Gastroesophageal sphincter (tissue), 4 donors: ENCODE measurements around the gene HS2ST1. TPM values are rescaled to one million over a fixed set of nuclear protein-coding genes. Genes with fewer than 3 reads are reported as not detected.

Source experiments
- ATAC-seq: fragments of 150-250 bp; one replicate; pipeline ENCODE4 v1.9.1; 2016; ENCODE audit warnings: mild to moderate bottlenecking, moderate library complexity
- H3K27ac ChIP-seq, 4 donors: fragments of 200-600 bp; sonication (generic) in 3 of 4; 1 replicate in 3 of 4; 2 replicates in 1 of 4; pipeline ENCODE4 v1.5.1; 2016 to 2019
- H3K27me3 ChIP-seq: fragments of 200-600 bp; sonication (generic); one replicate; pipeline ENCODE4 v1.5.1; 2019
- H3K36me3 ChIP-seq, 2 donors: fragments of 200-600 bp; sonication (generic); one replicate each; pipeline ENCODE4 v1.5.1; 2019; ENCODE audit warnings: control low read depth in 1 of 2
- H3K4me1 ChIP-seq, 3 donors: fragments of 200-600 bp; sonication (generic); 1 replicate in 2 of 3; 2 replicates in 1 of 3; pipeline ENCODE4 v1.5.1; 2016 to 2019; ENCODE audit warnings: control low read depth in 2 of 3
- H3K4me3 ChIP-seq, 2 donors: fragments of 200-600 bp; sonication (generic); one replicate each; pipeline ENCODE4 v1.5.1; 2019; ENCODE audit warnings: mild to moderate bottlenecking in 1 of 2, moderate library complexity in 1 of 2
- H3K9me3 ChIP-seq, 3 donors: fragments of 200-600 bp; sonication (generic); one replicate each; pipeline ENCODE4 v1.5.1; 2017 to 2019; ENCODE audit warnings: control low read depth in 2 of 3
- CTCF ChIP-seq, 4 experiments: fragments of 200-600 bp in 2 of 4; fragments of 450-650 bp in 2 of 4; sonication (generic) in 1 of 4; IDR thresholded peaks; one replicate each; pipeline ENCODE4 v1.5.1; 2017 to 2019; ENCODE audit warnings: antibody characterized with exemption in 4 of 4, mild to moderate bottlenecking in 2 of 4, moderate library complexity in 2 of 4
- EP300 ChIP-seq: sonication (generic); formaldehyde crosslinking; IDR thresholded peaks from one replicate; pipeline ENCODE4 v1.6.1; 2017; ENCODE audit warnings: antibody characterized with exemption, mild to moderate bottlenecking
- POLR2A ChIP-seq, 2 donors: fragments of 450-650 bp; IDR thresholded peaks; one replicate each; pipeline ENCODE4 v1.6.1; 2017; ENCODE audit warnings: antibody characterized with exemption in 2 of 2, mild to moderate bottlenecking in 2 of 2, moderate library complexity in 1 of 2
- POLR2AphosphoS5 ChIP-seq: sonication (generic); formaldehyde crosslinking; IDR thresholded peaks from one replicate; pipeline ENCODE4 v1.6.1; 2017; ENCODE audit warnings: antibody characterized with exemption
- WGBS, 2 donors: methylation state at CpG; one replicate each; pipeline ENCODE4 v1.1.5; 2018; ENCODE audit warnings: low coverage in 1 of 2; 5-methylcytosine and 5-hydroxymethylcytosine counted together
- total RNA-seq, 4 donors: library from RNA; depleted of rRNA; stranded (reverse); fragments of >200 nt; gene quantifications; one replicate each; pipeline ENCODE4 v1.1.0, GENCODE V29; 2016

The HS2ST1 gene
- total RNA-seq, 4 donors from 2014 or later: 10.3 to 17.0 (median 11.7) TPM

DNA sequence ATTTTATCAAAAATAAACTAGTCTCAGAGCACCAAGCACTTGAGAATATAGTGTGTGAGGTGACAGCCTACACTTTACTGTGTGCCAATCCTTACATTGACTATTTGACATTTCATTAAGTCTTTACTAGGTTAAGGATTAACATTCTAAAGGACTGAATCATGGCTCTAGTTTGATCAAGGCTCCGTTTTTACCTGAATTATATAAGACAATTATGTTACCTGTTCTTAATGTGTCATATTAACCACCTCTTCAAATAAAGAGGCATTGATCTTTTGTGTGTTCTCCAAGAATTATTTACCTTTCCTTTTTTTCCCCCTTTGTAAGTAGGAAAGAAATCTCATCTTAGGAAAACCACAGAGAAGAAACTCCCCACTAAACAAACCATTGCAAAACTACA lies 189.7 kb downstream of the HS2ST1 start:
- Histone ChIP-seq H3K27ac (no peak overlapping the region), H3K4me3 (no peak overlapping the region), H3K27me3 (no peaks in the 10 kb centered on the region), H3K9me3 (peaks cover 0 to 12% (median 0%) of the 10 kb centered on the region in 3 donors), H3K36me3 (peaks cover 0 to 4% of the 10 kb centered on the region in 2 donors), H3K4me1 (no peaks in the 10 kb centered on the region)
- TF ChIP-seq POLR2AphosphoS5: no peak
- no peak for TF ChIP-seq CTCF (IDR thresholded peaks at IDR 0.05)
- TF ChIP-seq POLR2A (IDR thresholded peaks at IDR 0.05): no peak
- TF ChIP-seq EP300: no peak
- no peak for ATAC-seq
- WGBS, 2 donors: 95% methylated on average over 1 of the region's 1 CpG; no CpG with 5 or more reads in 1 of the 2 donors

GRCh38 chr1:87104945-87105344 lies 190.5 kb downstream of the HS2ST1 start:
- Histone ChIP-seq H3K9me3 (peaks cover 0 to 9% (median 0%) of the 10 kb centered on the region in 3 donors), H3K36me3 (no peaks in the 10 kb centered on the region), H3K27ac (no peak overlapping the region), H3K4me1 (no peaks in the 10 kb centered on the region), H3K4me3 (no peak overlapping the region), H3K27me3 (no peaks in the 10 kb centered on the region)
- no peak for ATAC-seq
- no peak for TF ChIP-seq EP300
- TF ChIP-seq POLR2AphosphoS5: no peak
- no peak for TF ChIP-seq POLR2A (IDR thresholded peaks at IDR 0.05)
- no peak for TF ChIP-seq CTCF (IDR thresholded peaks at IDR 0.05)

- ATAC-seq: no peak
- H3K4me3 ChIP-seq: no peak overlapping the region
- no peaks in the 10 kb centered on the region for H3K9me3 ChIP-seq
- TF ChIP-seq POLR2AphosphoS5 (no peak), EP300 (no peak), CTCF (IDR thresholded peaks at IDR 0.05) (no peak), POLR2A (IDR thresholded peaks at IDR 0.05) (no peak)
- no peaks in the 10 kb centered on the region for H3K4me1 ChIP-seq
- H3K36me3 ChIP-seq: no peaks in the 10 kb centered on the region
- no peak overlapping the region for H3K27ac ChIP-seq
- no peaks in the 10 kb centered on the region for H3K27me3 ChIP-seq
Observed at GRCh38 chr1:87106144-87106543, 191.7 kb downstream of the HS2ST1 start.

DNA sequence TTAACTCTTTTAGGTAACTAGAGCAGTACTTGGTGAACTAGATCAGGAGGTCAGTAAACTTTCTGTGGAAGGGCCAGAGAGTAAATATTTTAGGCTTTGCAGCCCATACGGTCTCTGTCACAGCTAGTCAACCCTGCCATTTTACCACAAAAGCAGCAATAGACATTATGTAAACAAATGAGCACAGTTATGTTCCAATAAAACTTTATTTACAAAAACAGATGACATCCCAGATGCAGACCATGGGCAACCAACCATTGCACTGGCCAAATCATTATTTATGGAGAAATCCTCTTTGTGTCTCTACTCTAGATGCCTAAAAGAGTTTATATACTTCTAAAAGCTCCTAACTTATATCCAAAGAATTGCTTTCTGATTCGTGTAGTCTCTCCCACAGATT lies 192.4 kb downstream of the HS2ST1 start:
- no peak for ATAC-seq
- no peak overlapping the region for H3K27ac ChIP-seq
- H3K4me1 ChIP-seq: no peaks in the 10 kb centered on the region
- 94 to 100% methylated on average over 2 of the region's 2 CpGs for WGBS, 2 donors
- TF ChIP-seq CTCF (IDR thresholded peaks at IDR 0.05): no peak
- TF ChIP-seq POLR2A (IDR thresholded peaks at IDR 0.05): no peak
- no peak for TF ChIP-seq POLR2AphosphoS5
- no peak for TF ChIP-seq EP300
- H3K27me3 ChIP-seq: no peaks in the 10 kb centered on the region
- no peaks in the 10 kb centered on the region for H3K36me3 ChIP-seq
- no peak overlapping the region for H3K4me3 ChIP-seq
- no peaks in the 10 kb centered on the region for H3K9me3 ChIP-seq

DNA sequence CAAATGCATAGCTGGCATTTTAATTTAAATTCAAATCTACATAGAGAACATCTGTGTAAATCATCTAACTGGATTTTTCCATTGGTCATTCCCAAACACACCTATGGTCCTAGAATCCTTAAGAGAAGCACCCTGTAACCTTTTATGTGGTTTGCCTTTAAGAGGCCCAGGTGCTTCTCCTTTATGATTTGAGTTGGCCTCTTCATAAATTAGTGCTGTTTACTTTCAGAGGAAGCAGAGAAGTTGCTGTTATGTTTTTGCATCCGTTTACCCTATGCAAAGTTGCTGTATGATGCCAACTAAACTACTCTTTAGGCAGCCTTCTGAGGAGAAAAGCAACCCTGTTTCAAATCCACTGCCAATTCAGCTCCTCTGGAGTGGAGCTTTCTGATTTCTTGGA lies 193.8 kb downstream of the HS2ST1 start:
- H3K4me3 ChIP-seq: no peak overlapping the region
- 38 to 75% methylated on average over 1 of the region's 1 CpG for WGBS, 2 donors
- no peaks in the 10 kb centered on the region for H3K36me3 ChIP-seq
- H3K4me1 ChIP-seq: no peaks in the 10 kb centered on the region
- H3K27ac ChIP-seq: no peak overlapping the region
- no peak for TF ChIP-seq EP300
- no peak for TF ChIP-seq CTCF (IDR thresholded peaks at IDR 0.05)
- no peak for TF ChIP-seq POLR2A (IDR thresholded peaks at IDR 0.05)
- TF ChIP-seq POLR2AphosphoS5: no peak
- no peaks in the 10 kb centered on the region for H3K27me3 ChIP-seq
- no peaks in the 10 kb centered on the region for H3K9me3 ChIP-seq
- ATAC-seq: no peak
